HG03095 (cell line): ENCODE results near the gene SMARCA2.

ENCODE experiments used
- ATAC-seq: cut with Tn5 transposase; IDR thresholded peaks from one replicate; pipeline ENCODE4 v1.9.1; 2021; ENCODE audit warnings: moderate library complexity; ENCODE audit not compliant: unreplicated experiment

The SMARCA2 gene

GRCh38 chr9:2086971-2087370, 71.8 kb downstream of the SMARCA2 start:
- ATAC-seq = no peak

GRCh38 chr9:2087500-2088313, 72.6 kb downstream of the SMARCA2 start:
- ATAC-seq = peak; percentile 77

- no peak for ATAC-seq
Measured at GRCh38 chr9:2093920-2094597, 78.9 kb downstream of the SMARCA2 start.

- ATAC-seq = no peak
Measured at GRCh38 chr9:2096376-2096970, 81.3 kb downstream of the SMARCA2 start.

- no peak for ATAC-seq
Measured at GRCh38 chr9:2106666-2107065, 91.5 kb downstream of the SMARCA2 start.

GRCh38 chr9:2107906-2108451, 92.8 kb downstream of the SMARCA2 start:
- no peak for ATAC-seq

- ATAC-seq = no peak
Measured at GRCh38 chr9:2109069-2109650, 94.0 kb downstream of the SMARCA2 start.

GRCh38 chr9:2110036-2110435, 94.9 kb downstream of the SMARCA2 start:
- ATAC-seq = no peak

GRCh38 chr9:2116073-2116472, 100.9 kb downstream of the SMARCA2 start:
- ATAC-seq = no peak

- ATAC-seq = no peak
Measured at GRCh38 chr9:2117527-2117926, 102.4 kb downstream of the SMARCA2 start.

GRCh38 chr9:2119566-2119965, 104.4 kb downstream of the SMARCA2 start:
- no peak for ATAC-seq

GRCh38 chr9:2120926-2121689, 106.0 kb downstream of the SMARCA2 start:
- no peak for ATAC-seq

GRCh38 chr9:2122299-2122698, 107.2 kb downstream of the SMARCA2 start:
- no peak for ATAC-seq

GRCh38 chr9:2125906-2126305, 110.8 kb downstream of the SMARCA2 start:
- ATAC-seq = peak; percentile 93

GRCh38 chr9:2126331-2126803, 111.2 kb downstream of the SMARCA2 start:
- no peak for ATAC-seq

- no peak for ATAC-seq
Measured at GRCh38 chr9:2127486-2127885, 112.3 kb downstream of the SMARCA2 start.

- ATAC-seq = no peak
Measured at GRCh38 chr9:2128141-2128540, 113.0 kb downstream of the SMARCA2 start.

- ATAC-seq = no peak
Measured at GRCh38 chr9:2128618-2129017, 113.5 kb downstream of the SMARCA2 start.

- ATAC-seq = no peak
Measured at GRCh38 chr9:2130941-2131340, 115.8 kb downstream of the SMARCA2 start.

- no peak for ATAC-seq
Measured at GRCh38 chr9:2132484-2133082, 117.4 kb downstream of the SMARCA2 start.
